HG02943 (cell line): ENCODE results near the gene LDB2.

ENCODE experiments used
- ATAC-seq: cut with Tn5 transposase; IDR thresholded peaks from one replicate; pipeline ENCODE4 v1.9.1; 2021; ENCODE audit warnings: mild to moderate bottlenecking, low read depth, moderate library complexity; ENCODE audit not compliant: unreplicated experiment

The LDB2 gene

GRCh38 chr4:16844816-16845586 is 53.4 kb downstream of the LDB2 start:
- no peak for ATAC-seq

- no peak for ATAC-seq
Observed at GRCh38 chr4:16843831-16844508, 54.5 kb downstream of the LDB2 start.

- no peak for ATAC-seq
Observed at GRCh38 chr4:16838226-16838875, 60.1 kb downstream of the LDB2 start.

GRCh38 chr4:16837475-16837874 is 61.0 kb downstream of the LDB2 start:
- ATAC-seq: no peak

DNA sequence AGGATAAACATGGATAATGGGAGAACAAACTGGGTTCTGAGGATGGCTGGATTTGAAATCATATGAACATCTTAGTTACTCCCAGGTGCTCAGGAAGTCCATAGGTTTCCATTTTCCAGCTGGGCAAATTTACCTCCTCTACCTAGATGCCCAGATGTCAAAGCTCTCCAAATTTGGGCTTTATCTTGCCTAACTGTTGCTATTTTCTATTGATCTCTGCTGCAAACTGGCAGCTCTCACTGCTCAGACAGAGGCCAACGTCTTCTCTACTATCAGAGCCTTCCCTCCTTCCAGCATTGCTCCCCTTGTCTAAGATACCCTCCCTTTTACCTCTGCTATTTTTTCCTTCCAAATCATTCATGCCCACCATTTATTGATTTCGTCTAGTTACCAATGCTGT is 62.1 kb downstream of the LDB2 start:
- no peak for ATAC-seq

DNA sequence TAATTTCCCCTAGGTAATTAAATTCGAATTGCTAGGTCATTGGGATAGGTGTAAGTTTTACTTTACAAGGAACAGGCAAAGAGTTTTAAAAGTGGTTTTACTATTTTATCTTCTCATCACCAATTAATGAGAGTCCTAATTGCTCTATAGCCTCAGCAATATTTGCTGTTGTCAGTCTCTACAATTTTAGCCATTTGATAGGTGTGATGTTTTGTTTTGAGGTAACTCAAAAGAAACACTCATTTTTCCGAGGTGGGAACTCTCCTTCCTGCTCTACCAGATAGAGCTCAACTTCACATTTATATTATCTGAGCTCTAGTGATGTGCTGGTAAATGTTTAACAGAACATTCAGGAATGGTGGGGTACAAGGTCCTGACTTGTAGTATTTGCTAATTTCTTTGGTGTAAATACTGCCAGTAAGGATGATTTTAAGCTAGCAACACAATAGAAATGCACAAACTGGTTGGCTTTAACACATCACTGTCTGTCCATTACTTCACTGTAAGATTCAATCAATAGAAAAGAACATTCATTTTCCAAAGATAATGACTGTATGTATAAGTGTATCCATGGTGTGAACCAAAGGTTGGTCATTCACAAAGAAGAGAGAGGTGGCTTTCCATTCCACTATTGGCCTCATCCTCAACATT is 62.7 kb downstream of the LDB2 start:
- no peak for ATAC-seq

GRCh38 chr4:16834814-16835213 is 63.6 kb downstream of the LDB2 start:
- no peak for ATAC-seq

DNA sequence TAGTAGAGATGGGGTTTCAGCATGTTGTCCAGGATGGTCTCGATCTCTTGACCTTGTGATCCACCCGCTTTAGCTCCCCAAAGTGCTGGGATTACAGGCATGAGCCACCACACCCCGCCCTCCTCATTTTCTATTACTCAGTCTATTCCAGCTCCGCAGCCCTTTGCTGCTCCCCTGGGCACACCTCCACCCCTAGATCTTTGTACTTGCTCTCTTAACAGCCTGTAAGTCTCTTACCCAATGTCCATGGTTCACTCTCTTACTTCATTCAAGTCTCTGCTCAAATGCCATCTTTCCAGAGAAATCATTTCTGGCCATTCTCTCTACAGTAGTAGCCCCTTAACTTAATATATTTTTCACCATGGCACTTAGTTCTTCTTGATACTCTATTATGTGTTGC is 64.7 kb downstream of the LDB2 start:
- ATAC-seq: no peak

DNA sequence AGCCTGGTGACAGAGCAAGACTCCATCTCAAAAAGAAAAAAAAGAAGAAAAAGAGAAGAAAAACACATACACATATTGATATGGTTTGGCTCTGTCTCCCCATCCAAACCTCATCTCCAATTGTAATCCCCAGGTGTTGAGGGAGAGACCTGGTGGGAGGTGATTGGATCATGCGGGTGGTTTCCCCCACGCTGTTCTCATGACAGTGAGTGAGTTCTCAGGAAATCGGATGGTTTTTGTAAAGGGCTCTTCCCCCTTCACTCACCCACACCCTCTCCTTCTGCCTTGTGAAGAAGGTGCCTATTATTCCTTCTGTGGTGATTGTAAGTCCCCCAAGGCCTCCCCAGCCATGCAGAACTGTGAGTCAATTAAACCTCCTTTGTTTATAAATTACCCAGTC is 68.4 kb downstream of the LDB2 start:
- no peak for ATAC-seq

DNA sequence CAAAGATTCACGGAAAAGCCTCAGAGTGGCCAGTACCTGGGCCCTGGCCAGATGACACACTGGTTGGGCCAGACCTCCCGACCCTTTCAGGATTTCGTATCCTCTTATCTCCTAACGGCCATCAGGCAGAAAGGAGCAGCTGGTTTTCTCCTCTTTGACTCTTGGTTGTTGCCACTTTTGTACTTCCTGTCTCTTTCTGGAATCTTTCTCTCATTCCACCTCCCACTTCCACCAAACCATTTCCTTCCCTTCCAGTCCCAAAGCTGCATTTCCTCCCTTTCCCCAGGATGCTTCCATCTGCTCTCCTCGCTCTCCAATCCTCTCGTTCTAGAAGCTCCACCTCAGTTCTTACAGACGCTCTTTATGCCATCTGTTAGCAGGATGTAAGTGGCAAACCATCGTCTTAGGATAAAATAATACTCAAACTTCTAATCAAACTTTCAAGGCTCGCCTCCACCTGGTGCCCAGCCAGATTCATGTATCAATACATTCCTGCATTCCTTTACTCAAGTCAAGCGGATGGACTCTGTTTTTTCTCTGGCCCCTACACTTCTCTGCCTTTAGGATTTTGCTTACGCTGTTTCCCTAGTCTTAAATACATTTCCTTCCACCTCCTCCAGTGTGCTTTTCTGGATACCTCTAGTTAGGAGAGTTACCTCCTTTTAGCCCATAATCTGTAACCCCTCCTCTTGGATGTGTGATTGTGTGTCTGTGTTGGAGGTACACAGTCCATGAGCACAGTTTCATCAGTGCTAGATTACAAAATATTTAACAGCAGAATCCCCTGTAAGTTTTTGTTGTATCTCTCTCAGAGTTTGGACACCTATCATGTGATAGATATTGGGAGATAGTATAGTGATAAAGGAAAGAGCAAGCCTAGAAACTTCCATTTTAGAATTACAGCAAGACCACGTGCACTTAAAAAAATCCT is 70.4 kb downstream of the LDB2 start:
- no peak for ATAC-seq

DNA sequence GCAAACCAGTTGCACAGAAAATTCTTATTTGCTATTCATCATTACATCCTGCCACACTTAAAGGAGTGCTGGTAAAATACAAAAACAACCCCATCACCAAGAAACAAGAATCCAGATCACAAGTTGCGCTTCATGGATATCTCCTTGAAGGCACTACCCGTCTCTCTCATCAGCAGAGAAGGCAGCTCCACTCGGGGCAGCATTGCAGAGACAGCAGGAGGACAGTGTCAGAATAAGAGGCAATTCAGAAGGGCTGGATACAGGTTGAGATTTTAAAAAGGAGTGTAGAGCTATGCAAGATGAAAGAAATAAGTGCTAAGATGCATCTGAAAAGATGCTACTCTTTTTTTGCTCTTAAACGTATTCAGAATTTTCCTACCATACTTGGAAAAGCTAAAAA is 71.4 kb downstream of the LDB2 start:
- ATAC-seq: no peak

GRCh38 chr4:16826406-16826910 is 72.0 kb downstream of the LDB2 start:
- ATAC-seq: no peak

DNA sequence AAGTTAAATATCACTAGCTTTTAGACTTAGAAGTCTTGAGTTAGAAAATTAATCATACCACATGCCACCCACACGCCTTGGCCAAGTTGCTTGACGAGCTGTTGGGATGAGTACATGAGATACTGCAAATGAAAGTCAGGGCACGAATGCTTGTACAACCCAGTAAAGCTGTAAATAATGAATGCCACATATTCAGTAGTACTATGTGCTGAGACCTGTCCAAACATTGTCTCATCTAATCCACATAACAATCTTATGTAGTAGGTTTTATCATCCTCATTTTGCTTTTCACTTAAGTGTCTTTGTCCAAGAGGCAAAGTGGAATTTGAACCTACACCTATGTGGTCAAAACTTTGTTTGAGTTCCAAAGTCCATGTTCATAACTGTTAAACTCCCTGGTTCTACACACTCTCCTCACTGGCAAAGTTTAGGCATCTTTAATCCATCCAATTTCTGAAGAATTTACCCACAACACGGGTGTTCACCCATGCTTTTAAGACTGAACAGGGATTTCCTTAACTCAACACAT is 74.1 kb downstream of the LDB2 start:
- no peak for ATAC-seq

- no peak for ATAC-seq
Observed at GRCh38 chr4:16820329-16820728, 78.1 kb downstream of the LDB2 start.

DNA sequence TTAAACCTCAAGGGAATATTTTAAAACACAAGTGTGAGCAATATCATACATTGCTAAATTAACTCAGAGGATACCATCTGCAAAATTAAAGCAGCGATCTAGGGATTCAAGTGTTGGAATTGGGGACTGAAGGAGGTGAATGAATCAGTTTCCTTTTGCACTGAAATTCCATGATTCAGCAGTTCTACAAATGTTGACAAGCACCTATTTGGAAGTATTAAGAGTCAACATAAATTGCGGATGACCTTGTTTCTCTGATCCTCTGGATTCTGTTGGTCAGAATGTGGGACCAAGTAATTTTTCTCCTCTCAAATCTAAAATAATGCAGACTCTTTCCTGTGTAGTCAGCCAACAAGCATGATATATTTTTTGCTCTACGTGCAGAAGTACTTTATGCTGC is 78.8 kb downstream of the LDB2 start:
- no peak for ATAC-seq

DNA sequence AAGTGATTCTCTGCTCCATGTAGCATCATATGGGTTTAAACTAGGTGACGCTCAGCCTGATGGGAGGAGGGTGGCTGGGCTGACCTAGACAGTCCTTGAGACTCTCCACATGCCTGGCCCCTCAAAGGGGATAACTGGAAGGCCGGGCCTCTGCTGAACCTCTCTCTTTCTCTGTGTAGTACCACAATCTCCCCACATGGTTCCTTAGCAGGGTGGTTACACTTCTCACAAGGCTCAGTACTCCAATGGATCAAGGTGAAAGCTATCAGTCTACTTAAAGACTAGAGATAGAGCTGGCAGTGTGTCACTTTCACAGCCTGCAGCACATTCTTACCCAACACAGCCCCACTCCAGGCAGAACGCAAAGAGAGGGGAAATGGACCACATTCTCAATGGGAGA is 80.4 kb downstream of the LDB2 start:
- no peak for ATAC-seq

DNA sequence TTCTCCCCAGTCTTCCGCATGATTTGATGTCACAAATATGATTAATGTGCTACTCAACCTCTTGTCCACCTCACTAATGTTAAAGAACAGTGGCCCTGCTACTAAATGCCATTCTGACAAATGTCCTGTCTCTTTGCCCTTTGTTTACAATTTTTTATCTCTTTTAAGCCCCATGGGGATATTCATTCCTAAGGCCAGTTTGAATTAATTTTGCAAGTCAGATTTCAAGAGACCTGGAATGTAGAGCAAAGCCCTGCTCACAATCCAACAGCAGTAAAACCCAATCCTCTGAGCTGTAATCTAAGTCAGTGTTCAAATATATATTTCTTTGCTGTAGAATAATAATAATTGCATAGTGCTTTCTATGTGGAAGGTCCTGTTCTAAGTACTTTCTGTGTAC is 81.2 kb downstream of the LDB2 start:
- ATAC-seq: no peak

GRCh38 chr4:16814361-16814760 is 84.1 kb downstream of the LDB2 start:
- ATAC-seq: no peak

DNA sequence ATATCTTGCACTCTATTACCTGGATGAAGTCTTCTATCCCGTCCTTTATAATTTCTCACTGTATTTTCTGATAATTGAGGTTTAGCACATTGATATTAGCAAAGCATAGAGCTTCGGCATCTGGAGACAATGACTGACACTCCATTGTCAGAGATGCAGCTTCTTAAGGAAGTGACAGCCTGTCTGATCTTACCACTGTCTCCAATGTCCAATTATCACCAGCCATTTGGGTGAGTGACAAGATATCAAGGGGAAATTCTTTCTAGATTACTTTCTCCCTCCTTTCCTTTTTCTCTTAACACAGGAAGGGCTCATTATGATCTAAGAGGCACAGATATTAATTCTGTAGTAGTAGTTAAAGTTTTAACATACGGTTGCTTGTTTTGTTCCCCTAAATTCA is 86.4 kb downstream of the LDB2 start:
- ATAC-seq: no peak

DNA sequence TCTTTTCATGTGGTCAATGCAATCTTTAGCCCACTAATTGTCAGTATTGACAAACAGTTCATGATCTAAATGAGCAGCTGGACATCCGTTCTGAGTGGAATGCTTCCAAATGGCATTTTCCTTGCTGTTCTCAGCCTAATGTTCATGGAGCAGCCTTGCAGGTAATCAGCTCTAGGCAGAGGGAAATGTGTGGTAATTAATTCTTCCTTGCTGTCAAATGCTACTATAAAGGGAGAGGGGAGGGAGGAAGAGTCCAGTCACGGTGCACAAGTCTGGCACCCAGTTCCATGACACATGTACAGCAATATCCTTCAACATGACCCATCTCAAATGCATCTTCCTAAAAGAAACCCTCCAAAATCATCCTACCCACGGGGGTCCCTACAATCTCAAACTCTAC is 88.5 kb downstream of the LDB2 start:
- ATAC-seq: no peak
